Activated B cell treated with CpG ODN at 0.5 μM for 24 hours (primary cell): ENCODE measurements around the gene FITM2. TPM values are rescaled to one million over a fixed set of nuclear protein-coding genes. Genes with fewer than 3 reads are reported as not detected.

ENCODE experiments used
- ATAC-seq: fragments of 200-7000 bp; cut with Tn5 transposase; one replicate; pipeline ENCODE4 v1.10.0; 2021; ENCODE audit warnings: low read depth, mild to moderate bottlenecking, moderate library complexity
- CTCF ChIA-PET: fragments of 350-600 bp; sonication (Branson Sonifier 250); formaldehyde crosslinking; loops from one replicate; lab custom pipeline; 2021; ENCODE audit warnings: antibody characterized with exemption; lab: Charles Lee
- POLR2A ChIA-PET: fragments of 350-600 bp; sonication (Branson Sonifier 250); formaldehyde crosslinking; loops from one replicate; lab custom pipeline; 2021; ENCODE audit warnings: antibody characterized with exemption; lab: Charles Lee
- DNase-seq: peaks from one replicate; pipeline ENCODE4 v3.0.0; 2022
- H3K27ac Mint-ChIP-seq: one replicate; pipeline ENCODE4 v1.8.0; 2020; ENCODE audit warnings: mixed read lengths
- H3K27me3 Mint-ChIP-seq: one replicate; pipeline ENCODE4 v1.8.0; 2021; ENCODE audit warnings: mixed read lengths
- H3K36me3 Mint-ChIP-seq: one replicate; pipeline ENCODE4 v1.8.0; 2021; ENCODE audit warnings: low read depth, mixed read lengths
- H3K4me1 Mint-ChIP-seq: one replicate; pipeline ENCODE4 v1.8.0; 2021; ENCODE audit warnings: mixed read lengths
- H3K4me3 Mint-ChIP-seq: one replicate; pipeline ENCODE4 v1.8.0; 2020; ENCODE audit warnings: mild to moderate bottlenecking, mixed read lengths
- H3K9me3 Mint-ChIP-seq: one replicate; pipeline ENCODE4 v1.8.0; 2020; ENCODE audit warnings: mixed read lengths
- intact Hi-C: fragments of 100-400 bp; cut with micrococcal nuclease; formaldehyde crosslinking; loops from one replicate; pipeline ENCODE4 v1.15.1; 2024
- total RNA-seq: library from RNA; stranded (reverse); gene quantifications from 2 replicates; pipeline ENCODE4 v1.2.3, GENCODE V29; 2022
- TF ChIP-seq, protein P1 (sequence below): fragments of 200-600 bp; IDR thresholded peaks from one replicate; pipeline ENCODE4 v1.8.0; 2022; ENCODE audit warnings: antibody characterized with exemption, mild to moderate bottlenecking

FITM2 gene
- total RNA-seq, 1 donor from 2014 or later, result 3.3 TPM

DNA sequence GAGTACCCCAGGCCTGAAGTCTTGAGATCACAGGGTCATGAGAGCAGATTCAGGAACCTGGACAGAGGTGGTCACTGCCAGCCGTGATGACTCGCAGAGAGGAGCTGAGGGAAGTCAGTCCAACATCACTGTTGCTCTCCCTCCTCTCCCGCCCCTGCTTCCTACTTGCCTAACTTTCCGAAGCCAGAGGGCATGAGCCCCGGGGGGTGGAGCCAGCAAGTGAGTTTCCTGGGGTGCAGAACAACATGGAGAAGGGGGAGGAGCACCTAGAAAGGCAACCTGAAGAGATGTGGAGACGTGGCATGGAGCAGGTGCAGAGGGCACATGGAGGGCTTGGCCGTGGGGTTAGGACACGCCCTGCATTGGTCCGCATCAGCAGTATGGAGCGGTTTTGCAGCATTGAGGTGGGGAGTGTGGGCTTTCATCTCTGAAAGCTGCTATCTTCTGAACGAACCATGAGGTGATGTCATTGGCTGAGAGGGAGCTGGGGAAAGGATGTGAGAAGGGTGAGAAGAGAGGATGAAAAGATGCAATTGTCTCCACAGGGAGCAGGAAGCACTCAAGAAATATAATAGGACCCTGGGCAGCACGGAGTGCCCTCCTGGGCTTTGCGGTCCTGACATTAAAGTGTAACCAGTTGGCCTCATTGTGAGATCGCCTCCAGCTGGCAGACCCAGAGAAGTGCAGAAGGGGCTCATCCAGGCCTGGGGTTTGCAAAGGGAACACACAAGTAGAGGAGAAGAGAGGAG, 38.9 kb downstream of the FITM2 start:
- Mint-ChIP-seq H3K4me3 (no peak overlapping the region), H3K36me3 (peaks cover 4% of the 10 kb centered on the region), H3K4me1 (no peaks in the 10 kb centered on the region), H3K9me3 (peaks cover 2% of the 10 kb centered on the region), H3K27ac (no peak overlapping the region), H3K27me3 (no peaks in the 10 kb centered on the region)
- ATAC-seq, result no peak
- CTCF ChIA-PET, result no interaction called here
- no peak for DNase-seq
- intact Hi-C loops, result no loop called here
- TF ChIP-seq, protein P1, sequence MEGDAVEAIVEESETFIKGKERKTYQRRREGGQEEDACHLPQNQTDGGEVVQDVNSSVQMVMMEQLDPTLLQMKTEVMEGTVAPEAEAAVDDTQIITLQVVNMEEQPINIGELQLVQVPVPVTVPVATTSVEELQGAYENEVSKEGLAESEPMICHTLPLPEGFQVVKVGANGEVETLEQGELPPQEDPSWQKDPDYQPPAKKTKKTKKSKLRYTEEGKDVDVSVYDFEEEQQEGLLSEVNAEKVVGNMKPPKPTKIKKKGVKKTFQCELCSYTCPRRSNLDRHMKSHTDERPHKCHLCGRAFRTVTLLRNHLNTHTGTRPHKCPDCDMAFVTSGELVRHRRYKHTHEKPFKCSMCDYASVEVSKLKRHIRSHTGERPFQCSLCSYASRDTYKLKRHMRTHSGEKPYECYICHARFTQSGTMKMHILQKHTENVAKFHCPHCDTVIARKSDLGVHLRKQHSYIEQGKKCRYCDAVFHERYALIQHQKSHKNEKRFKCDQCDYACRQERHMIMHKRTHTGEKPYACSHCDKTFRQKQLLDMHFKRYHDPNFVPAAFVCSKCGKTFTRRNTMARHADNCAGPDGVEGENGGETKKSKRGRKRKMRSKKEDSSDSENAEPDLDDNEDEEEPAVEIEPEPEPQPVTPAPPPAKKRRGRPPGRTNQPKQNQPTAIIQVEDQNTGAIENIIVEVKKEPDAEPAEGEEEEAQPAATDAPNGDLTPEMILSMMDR, result no peak
- POLR2A ChIA-PET, result no interaction called here

- TF ChIP-seq, protein P1, result no peak
- Mint-ChIP-seq H3K27me3 (no peaks in the 10 kb centered on the region), H3K27ac (no peak overlapping the region), H3K4me3 (no peak overlapping the region), H3K4me1 (no peaks in the 10 kb centered on the region), H3K9me3 (peaks cover 2% of the 10 kb centered on the region), H3K36me3 (peaks cover 4% of the 10 kb centered on the region)
- CTCF ChIA-PET, result no interaction called here
- DNase-seq (no peak), ATAC-seq (no peak)
- intact Hi-C loops, result no loop called here
- POLR2A ChIA-PET, result no interaction called here
Measured at GRCh38 chr20:44268802-44269201, 42.2 kb downstream of the FITM2 start.

DNA sequence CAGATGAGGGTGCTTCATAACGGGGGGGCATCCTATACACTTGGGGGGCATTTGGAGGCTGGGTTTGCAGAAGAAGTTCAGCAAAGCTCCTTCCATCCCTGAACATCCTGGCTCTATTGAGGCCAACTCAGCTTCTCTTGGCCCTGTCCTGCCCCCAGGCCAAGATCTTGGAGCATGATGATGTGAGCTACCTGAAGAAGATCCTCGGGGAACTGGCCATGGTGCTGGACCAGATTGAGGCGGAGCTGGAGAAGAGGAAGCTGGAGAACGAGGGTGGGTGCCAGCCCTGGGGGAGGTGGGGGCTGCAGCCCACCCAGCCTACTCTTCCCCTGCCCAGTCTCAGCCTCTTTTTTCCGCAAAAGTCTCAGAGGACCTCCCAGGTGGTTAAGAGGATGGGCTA, 46.7 kb downstream of the FITM2 start:
- no peak for DNase-seq
- no peaks in the 10 kb centered on the region for H3K27me3 Mint-ChIP-seq
- intact Hi-C loops, result no loop called here
- no peaks in the 10 kb centered on the region for H3K36me3 Mint-ChIP-seq
- CTCF ChIA-PET, result no interaction called here
- H3K9me3 Mint-ChIP-seq, result no peaks in the 10 kb centered on the region
- no peak overlapping the region for H3K27ac Mint-ChIP-seq
- no peak for ATAC-seq
- TF ChIP-seq, protein P1, result no peak
- no peak overlapping the region for H3K4me3 Mint-ChIP-seq
- POLR2A ChIA-PET, result no interaction called here
- no peaks in the 10 kb centered on the region for H3K4me1 Mint-ChIP-seq

- intact Hi-C loops, result no loop called here
- ChIA-PET CTCF (no interaction called here), POLR2A (no interaction called here)
- Mint-ChIP-seq H3K36me3 (no peaks in the 10 kb centered on the region), H3K4me3 (no peak overlapping the region), H3K27me3 (peaks cover 2% of the 10 kb centered on the region), H3K4me1 (no peaks in the 10 kb centered on the region), H3K27ac (no peak overlapping the region), H3K9me3 (no peaks in the 10 kb centered on the region)
- DNase-seq (no peak), ATAC-seq (no peak)
- TF ChIP-seq, protein P1, result no peak
Measured at GRCh38 chr20:44258226-44258890, 52.6 kb downstream of the FITM2 start.

DNA sequence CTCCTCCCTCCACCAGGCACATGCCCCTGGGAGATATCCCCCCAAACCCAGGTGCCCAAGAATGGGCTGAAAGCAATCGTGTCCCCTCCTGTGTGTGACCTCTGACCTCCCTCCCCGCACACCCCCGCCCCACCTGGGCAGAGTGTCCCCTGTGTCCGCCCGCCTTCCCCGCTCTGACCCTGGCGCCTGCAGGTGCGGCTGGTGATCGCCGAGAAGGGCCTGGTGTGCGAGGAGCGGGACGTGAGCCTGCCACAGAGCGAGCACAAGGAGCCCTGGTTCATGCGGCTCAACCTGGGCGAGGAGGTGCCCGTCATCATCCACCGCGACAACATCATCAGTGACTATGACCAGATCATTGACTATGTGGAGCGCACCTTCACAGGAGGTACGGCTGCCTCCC, 54.0 kb downstream of the FITM2 start:
- no peaks in the 10 kb centered on the region for H3K4me1 Mint-ChIP-seq
- H3K27me3 Mint-ChIP-seq, result peaks cover 2% of the 10 kb centered on the region
- ChIA-PET CTCF (no interaction called here), POLR2A (no interaction called here)
- ATAC-seq (no peak), DNase-seq (no peak)
- intact Hi-C loops, result no loop called here
- TF ChIP-seq, protein P1, result no peak
- H3K27ac Mint-ChIP-seq, result no peak overlapping the region
- no peaks in the 10 kb centered on the region for H3K36me3 Mint-ChIP-seq
- no peak overlapping the region for H3K4me3 Mint-ChIP-seq
- H3K9me3 Mint-ChIP-seq, result no peaks in the 10 kb centered on the region
